HepG2 (cell line): ENCODE measurements around the gene GGA1. TPM values are rescaled to one million over a fixed set of nuclear protein-coding genes. Genes with fewer than 3 reads are reported as not detected.

Experiments used
- FOSL2 ChIP-seq: sonication (generic); formaldehyde crosslinking; IDR thresholded peaks from 2 replicates; pipeline ENCODE4 v1.4.0; 2020; ENCODE audit warnings: missing genetic modification reagents
- FOXC1 ChIP-seq: sonication (generic); formaldehyde crosslinking; IDR thresholded peaks from 2 replicates; pipeline ENCODE4 v1.8.0; 2022; ENCODE audit warnings: mild to moderate bottlenecking, missing genetic modification reagents, borderline replicate concordance
- HMG20B ChIP-seq: conservative IDR thresholded peaks from 2 replicates; pipeline ENCODE4 v1.6.1; 2016; ENCODE audit warnings: missing genetic modification reagents, missing compliant biosample characterization
- HNRNPLL ChIP-seq: fragments of 200-400 bp; formaldehyde crosslinking; IDR thresholded peaks from 2 replicates; pipeline ENCODE4 v1.6.1; 2017; ENCODE audit warnings: mild to moderate bottlenecking, low read depth, low read length; ENCODE audit not compliant: poor library complexity, severe bottlenecking
- KDM1A ChIP-seq: IDR thresholded peaks from 2 replicates; pipeline ENCODE4 v1.6.1; 2016; ENCODE audit warnings: missing compliant biosample characterization
- KDM2A ChIP-seq: sonication (generic); formaldehyde crosslinking; IDR thresholded peaks from 2 replicates; pipeline ENCODE4 v1.4.0; 2020; ENCODE audit warnings: low read depth, missing genetic modification reagents, borderline replicate concordance
- MED1 ChIP-seq: sonication (generic); formaldehyde crosslinking; IDR thresholded peaks from 2 replicates; pipeline ENCODE4 v1.4.0; 2020; ENCODE audit warnings: missing genetic modification reagents
- NCOR1 ChIP-seq: fragments of 200-600 bp; sonication (generic); IDR thresholded peaks from 2 replicates; pipeline ENCODE4 v1.7.0; 2017; ENCODE audit warnings: antibody characterized with exemption, low read length, borderline replicate concordance
- RXRB ChIP-seq: IDR thresholded peaks from 2 replicates; pipeline ENCODE4 v1.6.1; 2016; ENCODE audit warnings: borderline replicate concordance, missing genetic modification reagents, missing compliant biosample characterization
- SKI ChIP-seq: fragments of 450-650 bp; IDR thresholded peaks from one replicate; pipeline ENCODE4 v1.6.1; 2018; ENCODE audit warnings: mild to moderate bottlenecking; ENCODE audit not compliant: partially characterized antibody
- ZFP90 ChIP-seq: sonication (generic); formaldehyde crosslinking; IDR thresholded peaks from 2 replicates; pipeline ENCODE4 v1.8.0; 2022; ENCODE audit warnings: missing genetic modification reagents, mild to moderate bottlenecking, inconsistent platforms, borderline replicate concordance
- ZNF30 ChIP-seq: sonication (generic); formaldehyde crosslinking; IDR thresholded peaks from 2 replicates; pipeline ENCODE4 v1.5.0; 2020; ENCODE audit warnings: mild to moderate bottlenecking, missing genetic modification reagents
- ZNF441 ChIP-seq: sonication (generic); formaldehyde crosslinking; IDR thresholded peaks from 2 replicates; pipeline ENCODE4 v1.7.0; 2021; ENCODE audit warnings: missing genetic modification reagents, borderline replicate concordance
- ZNF484 ChIP-seq: sonication (generic); formaldehyde crosslinking; IDR thresholded peaks from 2 replicates; pipeline ENCODE4 v1.5.1; 2020; ENCODE audit warnings: mild to moderate bottlenecking, low read depth, missing genetic modification reagents, borderline replicate concordance
- ZNF674 ChIP-seq: sonication (generic); formaldehyde crosslinking; IDR thresholded peaks from 2 replicates; pipeline ENCODE4 v1.5.0; 2020; ENCODE audit warnings: low read depth, mild to moderate bottlenecking, missing genetic modification reagents
- polyA plus RNA-seq, 8 experiments: library from polyadenylated mRNA; depleted of rRNA in 3 of 8; stranded (reverse) in 7 of 8; unstranded in 1 of 8; fragments of >200 nt; fragmentation: Illumina TruSeq in 4 of 8; extraction: Trizol in 4 of 8; gene quantifications; 2 replicates each; pipeline versions ENCODE4 v1.2.1 to v1.2.3, GENCODE V29; 2011 to 2016; ENCODE audit warnings: low read depth in 4 of 8, missing spikeins in 1 of 8, mixed read lengths in 1 of 8; ENCODE audit not compliant: insufficient read depth in 1 of 8
- total RNA-seq, 5 experiments: library from RNA; depleted of rRNA; stranded (reverse); fragments of >200 nt; fragmentation: Illumina TruSeq; extraction: Trizol; gene quantifications; 2 replicates each; pipeline ENCODE4 v1.2.3, GENCODE V29; 2016; ENCODE audit warnings: low read depth in 1 of 5
- TF ChIP-seq, protein P1 (sequence below): sonication (generic); formaldehyde crosslinking; IDR thresholded peaks from 2 replicates; pipeline ENCODE4 v1.4.0; 2020; ENCODE audit warnings: missing genetic modification reagents, borderline replicate concordance
- TF ChIP-seq, protein P2 (sequence below): sonication (generic); formaldehyde crosslinking; IDR thresholded peaks from 2 replicates; pipeline ENCODE4 v1.4.0; 2020; ENCODE audit warnings: low read depth, mild to moderate bottlenecking, missing genetic modification reagents
- TF ChIP-seq, protein P3 (sequence below): sonication (generic); formaldehyde crosslinking; IDR thresholded peaks from 2 replicates; pipeline ENCODE4 v1.8.0; 2022; ENCODE audit warnings: missing genetic modification reagents, mild to moderate bottlenecking, inconsistent platforms, borderline replicate concordance
- TF ChIP-seq, protein P4 (sequence below): sonication (generic); formaldehyde crosslinking; IDR thresholded peaks from 2 replicates; pipeline ENCODE4 v1.4.0; 2020; ENCODE audit warnings: missing genetic modification reagents
- TF ChIP-seq, protein P5 (sequence below): sonication (generic); formaldehyde crosslinking; IDR thresholded peaks from 2 replicates; pipeline ENCODE4 v1.4.0; 2020; ENCODE audit warnings: low read depth, mild to moderate bottlenecking, missing genetic modification reagents
- TF ChIP-seq, protein P6 (sequence below): fragments of 450-650 bp; IDR thresholded peaks from 2 replicates; pipeline ENCODE4 v1.6.1; 2016

The GGA1 gene
- total and polyA plus RNA-seq, 2 of the 13 experiments (the other 11 are each of a cell fraction or from before 2014, with no cell fraction given), result 29.1 to 87.2 TPM

DNA sequence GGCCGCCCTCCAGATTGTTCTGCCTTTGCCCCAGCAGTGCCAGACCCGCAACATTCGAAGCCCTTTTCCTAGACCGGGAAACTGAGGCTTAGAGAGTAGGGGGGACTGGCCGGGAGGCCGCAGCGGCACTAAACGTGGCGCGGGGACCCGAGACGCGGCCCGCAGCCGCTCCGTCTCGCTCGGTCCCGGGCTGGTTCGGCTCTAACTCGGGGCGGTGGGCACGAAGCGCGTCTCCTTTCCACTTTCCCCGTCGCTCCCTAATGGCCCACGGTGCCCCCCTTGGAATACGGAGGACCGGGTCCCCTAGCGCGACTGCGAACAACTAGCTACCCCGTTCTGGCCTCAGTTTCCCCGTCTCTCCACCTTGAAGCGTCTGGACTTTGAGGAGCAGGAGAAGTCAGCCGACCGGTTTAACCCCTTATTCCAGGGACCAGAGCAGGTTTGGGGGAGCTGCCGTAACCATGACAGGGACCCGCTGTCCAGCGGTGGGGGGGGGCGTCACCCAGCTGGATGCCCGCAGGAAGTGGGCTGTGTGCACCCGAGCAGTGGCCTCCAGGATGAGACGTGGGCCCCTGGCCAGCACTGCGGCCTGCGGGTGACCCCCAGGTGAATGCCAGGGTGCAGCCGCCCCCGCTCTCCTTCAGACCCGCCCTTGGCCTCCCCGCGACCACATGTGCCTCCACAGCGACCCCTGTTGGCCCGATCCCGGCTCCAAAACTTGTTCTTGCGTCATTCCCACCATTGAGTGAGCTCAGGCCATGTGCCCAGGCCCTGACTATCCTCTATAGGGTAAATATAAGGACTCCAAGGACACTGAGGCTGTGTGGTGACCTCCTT lies 47.2 kb upstream of the GGA1 start (continued):
- TF ChIP-seq HMG20B (0 out of 2 replicates have a peak, but pooled peaks have one; percentile 14), ZNF674 (CRISPR knock-in tag) (no peak), HNRNPLL (peak; percentile 50), RXRB (CRISPR knock-in tag) (peak; percentile 93), SKI (peak; percentile 84), NCOR1 (peak; percentile 44; the same call in 1 of the 2 replicates), ZNF484 (CRISPR knock-in tag) (no peak), ZNF441 (CRISPR knock-in tag) (no peak), ZFP90 (CRISPR knock-in tag) (peak; percentile 77; the same call in 1 of the 2 replicates), MED1 (CRISPR knock-in tag) (peak; percentile 94), ZNF30 (CRISPR knock-in tag) (no peak), KDM1A (CRISPR knock-in tag) (no peak), FOSL2 (CRISPR knock-in tag) (peak; percentile 83), FOXC1 (CRISPR knock-in tag) (peak; percentile 88; the same call in 1 of the 2 replicates), KDM2A (CRISPR knock-in tag) (peak; percentile 89; the same call in 1 of the 2 replicates)
- TF ChIP-seq, protein P1, sequence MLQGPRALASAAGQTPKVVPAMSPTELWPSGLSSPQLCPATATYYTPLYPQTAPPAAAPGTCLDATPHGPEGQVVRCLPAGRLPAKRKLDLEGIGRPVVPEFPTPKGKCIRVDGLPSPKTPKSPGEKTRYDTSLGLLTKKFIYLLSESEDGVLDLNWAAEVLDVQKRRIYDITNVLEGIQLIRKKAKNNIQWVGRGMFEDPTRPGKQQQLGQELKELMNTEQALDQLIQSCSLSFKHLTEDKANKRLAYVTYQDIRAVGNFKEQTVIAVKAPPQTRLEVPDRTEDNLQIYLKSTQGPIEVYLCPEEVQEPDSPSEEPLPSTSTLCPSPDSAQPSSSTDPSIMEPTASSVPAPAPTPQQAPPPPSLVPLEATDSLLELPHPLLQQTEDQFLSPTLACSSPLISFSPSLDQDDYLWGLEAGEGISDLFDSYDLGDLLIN (CRISPR knock-in tag), result peak; percentile 47; the same call in 1 of the 2 replicates
- TF ChIP-seq, protein P2, sequence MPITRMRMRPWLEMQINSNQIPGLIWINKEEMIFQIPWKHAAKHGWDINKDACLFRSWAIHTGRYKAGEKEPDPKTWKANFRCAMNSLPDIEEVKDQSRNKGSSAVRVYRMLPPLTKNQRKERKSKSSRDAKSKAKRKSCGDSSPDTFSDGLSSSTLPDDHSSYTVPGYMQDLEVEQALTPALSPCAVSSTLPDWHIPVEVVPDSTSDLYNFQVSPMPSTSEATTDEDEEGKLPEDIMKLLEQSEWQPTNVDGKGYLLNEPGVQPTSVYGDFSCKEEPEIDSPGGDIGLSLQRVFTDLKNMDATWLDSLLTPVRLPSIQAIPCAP (CRISPR knock-in tag), result no peak
- TF ChIP-seq, protein P3, sequence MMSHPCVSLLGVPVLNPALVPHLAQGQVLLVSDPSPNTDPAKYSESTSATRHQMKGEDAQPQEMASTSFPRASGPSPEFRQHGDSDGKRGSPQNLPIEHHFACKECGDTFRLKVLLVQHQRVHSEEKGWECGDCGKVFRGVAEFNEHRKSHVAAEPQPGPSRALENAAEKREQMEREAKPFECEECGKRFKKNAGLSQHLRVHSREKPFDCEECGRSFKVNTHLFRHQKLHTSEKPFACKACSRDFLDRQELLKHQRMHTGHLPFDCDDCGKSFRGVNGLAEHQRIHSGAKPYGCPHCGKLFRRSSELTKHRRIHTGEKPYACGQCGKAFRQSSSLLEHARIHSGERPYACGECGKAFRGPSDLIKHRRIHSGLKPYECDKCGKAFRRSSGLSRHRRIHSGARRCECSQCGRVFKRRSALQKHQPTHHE (CRISPR knock-in tag), result no peak; the same call in 1 of the 2 replicates
- TF ChIP-seq, protein P4, sequence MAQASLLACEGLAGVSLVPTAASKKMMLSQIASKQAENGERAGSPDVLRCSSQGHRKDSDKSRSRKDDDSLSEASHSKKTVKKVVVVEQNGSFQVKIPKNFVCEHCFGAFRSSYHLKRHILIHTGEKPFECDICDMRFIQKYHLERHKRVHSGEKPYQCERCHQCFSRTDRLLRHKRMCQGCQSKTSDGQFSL (CRISPR knock-in tag), result peak; percentile 89
- TF ChIP-seq, protein P5, sequence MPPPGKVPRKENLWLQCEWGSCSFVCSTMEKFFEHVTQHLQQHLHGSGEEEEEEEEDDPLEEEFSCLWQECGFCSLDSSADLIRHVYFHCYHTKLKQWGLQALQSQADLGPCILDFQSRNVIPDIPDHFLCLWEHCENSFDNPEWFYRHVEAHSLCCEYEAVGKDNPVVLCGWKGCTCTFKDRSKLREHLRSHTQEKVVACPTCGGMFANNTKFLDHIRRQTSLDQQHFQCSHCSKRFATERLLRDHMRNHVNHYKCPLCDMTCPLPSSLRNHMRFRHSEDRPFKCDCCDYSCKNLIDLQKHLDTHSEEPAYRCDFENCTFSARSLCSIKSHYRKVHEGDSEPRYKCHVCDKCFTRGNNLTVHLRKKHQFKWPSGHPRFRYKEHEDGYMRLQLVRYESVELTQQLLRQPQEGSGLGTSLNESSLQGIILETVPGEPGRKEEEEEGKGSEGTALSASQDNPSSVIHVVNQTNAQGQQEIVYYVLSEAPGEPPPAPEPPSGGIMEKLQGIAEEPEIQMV (CRISPR knock-in tag), result 0 out of 2 replicates have a peak, but pooled peaks have one; percentile 26
- TF ChIP-seq, protein P6, sequence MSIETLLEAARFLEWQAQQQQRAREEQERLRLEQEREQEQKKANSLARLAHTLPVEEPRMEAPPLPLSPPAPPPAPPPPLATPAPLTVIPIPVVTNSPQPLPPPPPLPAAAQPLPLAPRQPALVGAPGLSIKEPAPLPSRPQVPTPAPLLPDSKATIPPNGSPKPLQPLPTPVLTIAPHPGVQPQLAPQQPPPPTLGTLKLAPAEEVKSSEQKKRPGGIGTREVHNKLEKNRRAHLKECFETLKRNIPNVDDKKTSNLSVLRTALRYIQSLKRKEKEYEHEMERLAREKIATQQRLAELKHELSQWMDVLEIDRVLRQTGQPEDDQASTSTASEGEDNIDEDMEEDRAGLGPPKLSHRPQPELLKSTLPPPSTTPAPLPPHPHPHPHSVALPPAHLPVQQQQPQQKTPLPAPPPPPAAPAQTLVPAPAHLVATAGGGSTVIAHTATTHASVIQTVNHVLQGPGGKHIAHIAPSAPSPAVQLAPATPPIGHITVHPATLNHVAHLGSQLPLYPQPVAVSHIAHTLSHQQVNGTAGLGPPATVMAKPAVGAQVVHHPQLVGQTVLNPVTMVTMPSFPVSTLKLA, result peak; percentile 83
